ENCODE measurements around the gene FOXL3. TPM values are rescaled to one million over a fixed set of nuclear protein-coding genes. Genes with fewer than 3 reads are reported as not detected.

The FOXL3 gene
- total RNA-seq, 1 donor from 2014 or later: not detected

- TF ChIP-seq, protein P1, sequence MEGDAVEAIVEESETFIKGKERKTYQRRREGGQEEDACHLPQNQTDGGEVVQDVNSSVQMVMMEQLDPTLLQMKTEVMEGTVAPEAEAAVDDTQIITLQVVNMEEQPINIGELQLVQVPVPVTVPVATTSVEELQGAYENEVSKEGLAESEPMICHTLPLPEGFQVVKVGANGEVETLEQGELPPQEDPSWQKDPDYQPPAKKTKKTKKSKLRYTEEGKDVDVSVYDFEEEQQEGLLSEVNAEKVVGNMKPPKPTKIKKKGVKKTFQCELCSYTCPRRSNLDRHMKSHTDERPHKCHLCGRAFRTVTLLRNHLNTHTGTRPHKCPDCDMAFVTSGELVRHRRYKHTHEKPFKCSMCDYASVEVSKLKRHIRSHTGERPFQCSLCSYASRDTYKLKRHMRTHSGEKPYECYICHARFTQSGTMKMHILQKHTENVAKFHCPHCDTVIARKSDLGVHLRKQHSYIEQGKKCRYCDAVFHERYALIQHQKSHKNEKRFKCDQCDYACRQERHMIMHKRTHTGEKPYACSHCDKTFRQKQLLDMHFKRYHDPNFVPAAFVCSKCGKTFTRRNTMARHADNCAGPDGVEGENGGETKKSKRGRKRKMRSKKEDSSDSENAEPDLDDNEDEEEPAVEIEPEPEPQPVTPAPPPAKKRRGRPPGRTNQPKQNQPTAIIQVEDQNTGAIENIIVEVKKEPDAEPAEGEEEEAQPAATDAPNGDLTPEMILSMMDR (conservative IDR thresholded peaks at IDR 0.05): no peak
- no peak overlapping the region for H3K4me3 Mint-ChIP-seq
- H3K9me3 Mint-ChIP-seq: no peaks in the 10 kb centered on the region
- H3K27ac Mint-ChIP-seq: no peak overlapping the region
- H3K36me3 Mint-ChIP-seq: no peaks in the 10 kb centered on the region
- peak; percentile 68 for DNase-seq (ENCODE audit: extremely low spot score, unreplicated experiment)
- peaks cover 19% of the 10 kb centered on the region for H3K27me3 Mint-ChIP-seq
- H3K4me1 Mint-ChIP-seq (ENCODE audit: unreplicated experiment): peaks cover 3% of the 10 kb centered on the region
Observed at GRCh38 chr7:298375-298702, 8.4 kb downstream of the FOXL3 start.

DNA sequence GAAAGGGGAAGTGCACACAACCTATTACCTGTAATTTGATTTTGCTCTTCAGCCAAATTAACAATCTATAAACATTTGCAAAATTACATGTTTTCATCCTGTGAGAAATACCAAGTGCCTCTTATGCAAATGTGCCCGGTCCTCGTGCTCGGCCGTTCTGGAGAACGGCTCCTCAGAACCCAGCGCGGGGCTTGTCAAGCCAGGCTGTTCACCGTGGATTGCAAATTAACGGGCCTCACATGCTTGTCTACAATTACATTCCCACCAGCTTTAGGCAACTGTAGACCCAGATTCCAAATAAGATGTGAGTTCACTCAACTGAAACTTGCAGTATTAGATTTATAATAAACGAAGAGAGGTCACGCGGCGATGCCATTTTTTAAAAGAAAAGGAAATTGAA, 8.8 kb downstream of the FOXL3 start:
- H3K27ac Mint-ChIP-seq: no peak overlapping the region
- H3K9me3 Mint-ChIP-seq: no peaks in the 10 kb centered on the region
- no peaks in the 10 kb centered on the region for H3K36me3 Mint-ChIP-seq
- peaks cover 16% of the 10 kb centered on the region for H3K27me3 Mint-ChIP-seq
- no peak for DNase-seq (ENCODE audit: extremely low spot score, unreplicated experiment)
- TF ChIP-seq, protein P1 (conservative IDR thresholded peaks at IDR 0.05): no peak
- peaks cover 4% of the 10 kb centered on the region for H3K4me1 Mint-ChIP-seq (ENCODE audit: unreplicated experiment)
- H3K4me3 Mint-ChIP-seq: no peak overlapping the region

DNA sequence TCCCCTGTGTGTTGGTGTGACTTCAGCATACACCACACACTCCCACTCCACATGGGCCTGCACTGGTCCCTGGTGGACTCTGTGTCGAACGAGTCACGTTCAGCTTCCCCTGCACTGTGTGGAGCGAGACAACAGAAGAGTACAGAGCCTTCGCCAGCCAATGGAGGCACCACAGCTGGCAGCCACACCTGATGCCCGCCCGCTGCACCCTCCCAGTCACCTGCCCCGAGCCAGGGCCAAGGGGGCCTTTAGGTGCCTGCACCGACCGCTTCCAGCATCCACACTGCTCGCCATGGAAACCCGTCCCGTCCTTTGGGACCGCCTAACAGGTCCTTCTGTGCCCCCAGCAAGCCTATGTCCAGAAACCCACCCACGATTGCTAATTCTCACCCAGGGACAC, 9.2 kb downstream of the FOXL3 start:
- Mint-ChIP-seq H3K4me3 (no peak overlapping the region), H3K36me3 (no peaks in the 10 kb centered on the region), H3K27ac (no peak overlapping the region), H3K27me3 (peaks cover 12% of the 10 kb centered on the region), H3K4me1 (ENCODE audit: unreplicated experiment) (peaks cover 4% of the 10 kb centered on the region), H3K9me3 (no peaks in the 10 kb centered on the region)
- DNase-seq (ENCODE audit: extremely low spot score, unreplicated experiment): peak; percentile 66
- TF ChIP-seq, protein P1 (conservative IDR thresholded peaks at IDR 0.05): no peak

DNA sequence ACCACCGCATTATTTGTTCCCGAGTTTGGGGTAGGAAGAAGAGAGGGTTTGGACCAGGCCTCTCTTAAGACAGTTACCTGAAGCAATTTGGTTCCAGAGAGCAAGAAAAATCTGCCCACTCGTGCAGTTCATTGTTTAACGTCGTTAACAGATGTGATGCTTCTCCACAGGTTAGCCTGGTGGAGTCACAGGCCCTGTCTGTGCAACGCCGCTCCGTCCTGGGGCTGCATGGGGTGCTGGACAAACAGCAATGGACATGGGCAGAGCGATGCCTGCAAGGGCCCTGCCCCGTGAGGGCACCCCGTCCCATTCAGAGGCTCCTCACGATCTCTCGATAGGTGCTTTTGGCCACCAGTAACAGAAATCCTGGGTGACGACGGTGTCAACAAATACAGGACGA, 9.7 kb downstream of the FOXL3 start:
- TF ChIP-seq, protein P1 (conservative IDR thresholded peaks at IDR 0.05): no peak
- H3K9me3 Mint-ChIP-seq: no peaks in the 10 kb centered on the region
- no peak overlapping the region for H3K4me3 Mint-ChIP-seq
- DNase-seq (ENCODE audit: extremely low spot score, unreplicated experiment): no peak
- H3K27ac Mint-ChIP-seq: no peak overlapping the region
- peaks cover 8% of the 10 kb centered on the region for H3K27me3 Mint-ChIP-seq
- H3K36me3 Mint-ChIP-seq: no peaks in the 10 kb centered on the region
- peaks cover 4% of the 10 kb centered on the region for H3K4me1 Mint-ChIP-seq (ENCODE audit: unreplicated experiment)

DNA sequence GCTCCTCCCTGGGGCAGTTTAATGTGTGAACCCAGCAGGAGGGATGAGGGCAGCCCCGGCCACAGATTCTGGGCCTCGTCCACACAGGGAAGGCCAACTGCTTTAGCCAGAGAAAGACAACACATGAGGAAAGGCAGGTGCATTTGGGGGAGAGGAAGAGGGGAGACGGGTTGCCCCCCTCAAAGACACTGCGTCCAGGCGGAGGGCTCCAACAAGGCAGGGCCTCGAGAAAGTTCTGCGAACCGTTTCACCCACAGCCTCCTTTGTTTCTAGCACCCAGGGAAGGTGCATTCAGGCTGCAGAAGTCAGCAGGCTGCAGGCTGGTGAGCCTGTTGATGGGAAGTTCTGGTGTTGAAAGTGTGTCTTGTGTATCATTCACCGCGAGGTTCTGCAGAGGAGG, 10.1 kb downstream of the FOXL3 start:
- peak; percentile 58 for DNase-seq (ENCODE audit: extremely low spot score, unreplicated experiment)
- peaks cover 4% of the 10 kb centered on the region for H3K4me1 Mint-ChIP-seq (ENCODE audit: unreplicated experiment)
- H3K9me3 Mint-ChIP-seq: no peaks in the 10 kb centered on the region
- no peak overlapping the region for H3K4me3 Mint-ChIP-seq
- TF ChIP-seq, protein P1 (conservative IDR thresholded peaks at IDR 0.05): no peak
- no peak overlapping the region for H3K27ac Mint-ChIP-seq
- no peaks in the 10 kb centered on the region for H3K36me3 Mint-ChIP-seq
- peaks cover 8% of the 10 kb centered on the region for H3K27me3 Mint-ChIP-seq

Data from type B pancreatic cell (in vitro differentiated cells).